H1 (cell line): ENCODE results near the gene LAX1. TPM values are rescaled to one million over a fixed set of nuclear protein-coding genes. Genes with fewer than 3 reads are reported as not detected.

Experiments
- CTCF ChIA-PET: fragments of 300-600 bp; sonication (Branson Sonifier 250); formaldehyde crosslinking; loops from one replicate; lab custom pipeline; 2021; ENCODE audit not compliant: partially characterized antibody; lab: Charles Lee
- POLR2A ChIA-PET: fragments of 300-600 bp; sonication (Branson Sonifier 250); formaldehyde crosslinking; loops from one replicate; lab custom pipeline; 2021; ENCODE audit warnings: inconsistent platforms; ENCODE audit not compliant: partially characterized antibody; lab: Charles Lee
- DNase-seq, 2 experiments: peaks; one replicate each; pipeline versions ENCODE4 v3.0.0 to v3.0.0-alpha.2; 2010 to 2022; ENCODE audit warnings: low spot score in 2 of 2, low read depth in 1 of 2, mixed read lengths in 1 of 2
- FAIRE-seq: peaks from 2 replicates; lab custom pipeline; 2011; peaks lifted over from hg19 to GRCh38; lab: Jason Lieb, UNC
- H2AFZ ChIP-seq: 2 replicates; pipeline ENCODE4 v1.8.1; 2012; ENCODE audit warnings: low read length, inconsistent platforms
- H2AK5ac ChIP-seq: 2 replicates; pipeline ENCODE4 v1.6.1; 2013; ENCODE audit warnings: low read depth, low read length
- H2BK120ac ChIP-seq: replicated peaks from 2 replicates; pipeline ENCODE3; 2013; ENCODE audit warnings: low read depth, low read length, inconsistent platforms
- H2BK12ac ChIP-seq: 2 replicates; pipeline ENCODE4 v1.6.1; 2013; ENCODE audit warnings: low read depth, low read length
- H2BK15ac ChIP-seq: 2 replicates; pipeline ENCODE4 v1.6.1; 2013; ENCODE audit warnings: low read length
- H2BK20ac ChIP-seq: 2 replicates; pipeline ENCODE4 v1.6.1; 2013; ENCODE audit warnings: low read length
- H2BK5ac ChIP-seq: 2 replicates; pipeline ENCODE4 v1.6.1; 2013; ENCODE audit warnings: low read depth, low read length
- H3K14ac ChIP-seq: 2 replicates; pipeline ENCODE4 v1.6.1; 2013; ENCODE audit warnings: inconsistent platforms; ENCODE audit not compliant: insufficient read length
- H3K18ac ChIP-seq: 2 replicates; pipeline ENCODE4 v1.6.1; 2013; ENCODE audit warnings: low read length; ENCODE audit errors: extremely low read depth
- H3K23ac ChIP-seq: 2 replicates; pipeline ENCODE4 v1.6.1; 2013; ENCODE audit warnings: inconsistent platforms; ENCODE audit not compliant: insufficient read length
- H3K23me2 ChIP-seq: 2 replicates; pipeline ENCODE4 v1.6.1; 2013; ENCODE audit warnings: low read depth, low read length
- H3K27ac ChIP-seq: 2 replicates; pipeline ENCODE4 v1.6.1; 2011; ENCODE audit warnings: low read depth, low read length, inconsistent platforms
- H3K27me3 ChIP-seq, 4 experiments: replicated peaks in 1 of 4; 1 replicate in 1 of 4; 2 replicates in 3 of 4; pipeline versions ENCODE4 v1.6.1 to v1.8.1; 2011 to 2013; ENCODE audit warnings: low read length in 3 of 4, mild to moderate bottlenecking in 3 of 4, inconsistent platforms in 2 of 4, mixed read lengths in 2 of 4, moderate library complexity in 1 of 4; ENCODE audit not compliant: control insufficient read depth in 3 of 4, insufficient read depth in 3 of 4; ENCODE audit errors: extremely low read depth in 1 of 4
- H3K36me3 ChIP-seq, 4 experiments: 2 replicates each; pipeline versions ENCODE4 v1.6.1 to v1.8.1; 2011 to 2013; ENCODE audit warnings: mild to moderate bottlenecking in 4 of 4, low read length in 3 of 4, moderate library complexity in 2 of 4, control low read depth in 1 of 4, inconsistent platforms in 1 of 4; ENCODE audit not compliant: insufficient read depth in 4 of 4, control insufficient read depth in 2 of 4
- H3K4ac ChIP-seq: replicated peaks from 2 replicates; pipeline ENCODE3; 2013; ENCODE audit warnings: low read length, low read depth, mixed read lengths, inconsistent platforms; ENCODE audit not compliant: insufficient read length
- H3K4me1 ChIP-seq, 4 experiments: replicated peaks in 1 of 4; 1 replicate in 1 of 4; 2 replicates in 3 of 4; pipeline versions ENCODE4 v1.6.1 to v1.8.1; 2011 to 2013; ENCODE audit warnings: low read length in 3 of 4, inconsistent platforms in 2 of 4, mixed read lengths in 1 of 4; ENCODE audit not compliant: insufficient read depth in 4 of 4, control insufficient read depth in 3 of 4
- H3K4me2 ChIP-seq, 2 experiments: 2 replicates each; pipeline versions ENCODE4 v1.6.1 to v1.8.1; 2011 to 2013; ENCODE audit warnings: low read depth in 2 of 2, low read length in 2 of 2, control low read depth in 1 of 2, inconsistent platforms in 1 of 2, mild to moderate bottlenecking in 1 of 2; ENCODE audit not compliant: insufficient read depth in 1 of 2
- H3K4me3 ChIP-seq, 4 experiments: fragments of 200-600, 300-600 bp in 1 of 4; sonication (generic), shearing (Covaris generic), sonication (Bioruptor Twin) in 1 of 4; 2 replicates each; pipeline versions ENCODE4 v1.5.1 to v1.8.1; 2011 to 2016; ENCODE audit warnings: low read length in 4 of 4, low read depth in 3 of 4, control low read depth in 2 of 4, inconsistent platforms in 2 of 4, mild to moderate bottlenecking in 2 of 4, mixed read lengths in 1 of 4, moderate library complexity in 1 of 4; ENCODE audit not compliant: insufficient read depth in 2 of 4; ENCODE audit errors: extremely low read depth in 1 of 4
- H3K56ac ChIP-seq: replicated peaks from 2 replicates; pipeline ENCODE3; 2013; ENCODE audit warnings: low read depth, mild to moderate bottlenecking, mixed read lengths, low read length, inconsistent platforms; ENCODE audit not compliant: insufficient read length
- H3K79me1 ChIP-seq: 2 replicates; pipeline ENCODE4 v1.6.1; 2013; ENCODE audit warnings: low read depth, low read length, control low read depth
- H3K79me2 ChIP-seq, 2 experiments: 2 replicates each; pipeline versions ENCODE4 v1.6.1 to v1.8.1; 2012 to 2013; ENCODE audit warnings: low read length in 2 of 2, mild to moderate bottlenecking in 2 of 2, inconsistent platforms in 1 of 2; ENCODE audit not compliant: insufficient read depth in 2 of 2, control insufficient read depth in 1 of 2
- H3K9ac ChIP-seq, 4 experiments: replicated peaks in 1 of 4; 1 replicate in 1 of 4; 2 replicates in 3 of 4; pipeline versions ENCODE4 v1.6.1 to v1.8.1; 2011 to 2013; ENCODE audit warnings: low read depth in 3 of 4, low read length in 3 of 4, control low read depth in 2 of 4, mild to moderate bottlenecking in 2 of 4, moderate library complexity in 2 of 4, inconsistent platforms in 1 of 4; ENCODE audit errors: extremely low read depth in 1 of 4
- H3K9me3 ChIP-seq, 2 experiments: 2 replicates each; pipeline versions ENCODE4 v1.6.1 to v1.8.1; 2012 to 2013; ENCODE audit warnings: mild to moderate bottlenecking in 2 of 2, moderate library complexity in 2 of 2, control low read depth in 1 of 2, inconsistent platforms in 1 of 2, low read depth in 1 of 2, low read length in 1 of 2, mixed read lengths in 1 of 2; ENCODE audit not compliant: insufficient read depth in 2 of 2
- H4K20me1 ChIP-seq, 2 experiments: replicated peaks in 1 of 2; 2 replicates each; pipeline versions ENCODE3 to v1.8.1; 2011 to 2013; ENCODE audit warnings: inconsistent platforms in 2 of 2, low read length in 2 of 2, mild to moderate bottlenecking in 1 of 2; ENCODE audit not compliant: insufficient read depth in 2 of 2, control insufficient read depth in 1 of 2
- H4K5ac ChIP-seq: 2 replicates; pipeline ENCODE4 v1.6.1; 2013; ENCODE audit warnings: low read length, low read depth, mixed read lengths, inconsistent platforms; ENCODE audit not compliant: insufficient read length
- H4K8ac ChIP-seq: 2 replicates; pipeline ENCODE4 v1.8.0; 2013; ENCODE audit warnings: mild to moderate bottlenecking, moderate library complexity, low read length, inconsistent platforms; ENCODE audit not compliant: insufficient read depth; ENCODE audit errors: extremely low read depth
- H4K91ac ChIP-seq: replicated peaks from 2 replicates; pipeline ENCODE3; 2013; ENCODE audit warnings: low read length, mixed read lengths, inconsistent platforms; ENCODE audit not compliant: insufficient read length
- GABPA ChIP-seq: IDR thresholded peaks from 2 replicates; pipeline ENCODE4 v1.6.1; 2011; ENCODE audit warnings: mild to moderate bottlenecking, low read length, moderate library complexity, borderline replicate concordance; ENCODE audit not compliant: insufficient read depth
- KDM4A ChIP-seq: IDR thresholded peaks from one replicate; pipeline ENCODE4 v1.7.1; 2012; ENCODE audit warnings: low read depth, mild to moderate bottlenecking, moderate library complexity, low read length, inconsistent platforms; ENCODE audit not compliant: severe bottlenecking
- MAX ChIP-seq: IDR thresholded peaks from 2 replicates; pipeline ENCODE4 v1.6.1; 2012; ENCODE audit warnings: inconsistent platforms
- SIX5 ChIP-seq: IDR thresholded peaks from 2 replicates; pipeline ENCODE4 v1.6.1; 2011; ENCODE audit warnings: mild to moderate bottlenecking, low read depth, low read length
- SP2 ChIP-seq: IDR thresholded peaks from 2 replicates; pipeline ENCODE4 v1.6.1; 2012; ENCODE audit warnings: mild to moderate bottlenecking, low read length, inconsistent platforms
- SUZ12 ChIP-seq: fragments of 200-600 bp; sonication (generic); IDR thresholded peaks from 2 replicates; pipeline ENCODE4 v1.6.1; 2012; ENCODE audit warnings: mild to moderate bottlenecking, inconsistent platforms, low read length, moderate library complexity, mixed read lengths
- TAF1 ChIP-seq: IDR thresholded peaks from 2 replicates; pipeline ENCODE4 v1.6.1; 2011; ENCODE audit warnings: mild to moderate bottlenecking, low read depth, low read length
- WGBS, 2 experiments: shearing (Covaris generic) in 1 of 2; methylation state at CpG; one replicate each; pipeline versions ENCODE4 v1.1.6 to v1.1.7; 2013 to 2015; ENCODE audit warnings: low lambda C conversion rate in 2 of 2, mixed read lengths in 2 of 2, inconsistent platforms in 1 of 2, low coverage in 1 of 2, missing lambda C conversion rate in 1 of 2; ENCODE audit not compliant: insufficient replicate concordance in 2 of 2, insufficient coverage in 1 of 2, insufficient read length in 1 of 2; ENCODE audit errors: extremely low coverage in 1 of 2, missing lambda C conversion rate in 1 of 2; 5-methylcytosine and 5-hydroxymethylcytosine counted together
- polyA plus RNA-seq, 7 experiments: library from polyadenylated mRNA; depleted of rRNA in 3 of 7; stranded (reverse) in 5 of 7; unstranded in 2 of 7; fragments of >200 nt in 5 of 7; fragments of 200-250 nt in 2 of 7; gene quantifications; 1 replicate in 5 of 7; 2 replicates in 1 of 7; 4 replicates in 1 of 7; pipeline versions ENCODE4 v1.2.1 to v1.2.3, GENCODE V29; 2011 to 2013; ENCODE audit warnings: missing spikeins in 2 of 7, mixed read lengths in 2 of 7
- total RNA-seq: library from RNA; stranded (reverse); fragmentation: NEBNext Ultra II Directional; extraction: Animal tissue kit (Norgen Biotek cat#: 25700); gene quantifications from 2 replicates; pipeline ENCODE4 v1.2.1, GENCODE V29; 2021

LAX1 gene
- total and polyA plus RNA-seq, 2 of the 8 experiments (the other 6 are each of a cell fraction or from before 2014, with no cell fraction given), result 0.11 TPM; not detected in 1

GRCh38 chr1:203805689-203806088, 40.7 kb downstream of the LAX1 start:
- Histone ChIP-seq H3K23me2 (no peaks in the 10 kb centered on the region), H3K4ac (no peak overlapping the region), H2BK12ac (no peak overlapping the region), H4K5ac (no peak overlapping the region), H3K4me1 (no peaks in the 10 kb centered on the region), H2BK15ac (no peak overlapping the region), H2AK5ac (no peak overlapping the region), H2BK120ac (no peak overlapping the region), H3K9me3 (no peaks in the 10 kb centered on the region), H2BK5ac (no peak overlapping the region), H3K27ac (no peak overlapping the region), H3K4me3 (no peak overlapping the region), H3K23ac (no peak overlapping the region), H2AFZ (no peak overlapping the region), H3K36me3 (peaks cover 2 to 43% (median 12%) of the 10 kb centered on the region in 4 experiments; a peak in 5 of 8 replicates), H4K91ac (no peak overlapping the region), H3K9ac (peak overlapping the region in 1 of 4 experiments; percentile 54; a peak in 1 of 7 replicates), H3K27me3 (no peaks in the 10 kb centered on the region), H3K18ac (no peak overlapping the region), H2BK20ac (no peak overlapping the region), H3K4me2 (no peak overlapping the region), H3K79me2 (peaks cover 0 to 80% of the 10 kb centered on the region in 2 experiments; a peak in 3 of 4 replicates), H3K56ac (no peak overlapping the region), H3K79me1 (peaks cover 5% of the 10 kb centered on the region), H4K20me1 (peaks cover 2% of the 10 kb centered on the region in 2 experiments), H4K8ac (no peak overlapping the region), H3K14ac (no peak overlapping the region)
- ChIA-PET CTCF (interaction anchor here (0.6 kb wide), 1 partner anchor 98 kb away, joined by 3 read pairs; no protein-coding TSS in a partner anchor), POLR2A (interaction anchor here (0.6 kb wide), 1 partner anchor 257 kb away, joined by 3 read pairs; no protein-coding TSS in a partner anchor)
- FAIRE-seq (no peak), DNase-seq (no peak)
- 91% methylated on average over 7 of the region's 7 CpGs; no CpG with 5 or more reads in 1 of the 2 experiments for WGBS, 2 experiments
- TF ChIP-seq SIX5, result no peak
- no peak for TF ChIP-seq SUZ12
- TF ChIP-seq MAX, result no peak
- TF ChIP-seq TAF1, result no peak
- no peak for TF ChIP-seq KDM4A
- TF ChIP-seq GABPA, result no peak
- TF ChIP-seq SP2, result no peak
